HepG2 (cell line): ENCODE data around the gene FNIP2. TPM values are rescaled to one million over a fixed set of nuclear protein-coding genes. Genes with fewer than 3 reads are reported as not detected.

Source experiments
- ATAC-seq: fragments of 200-7000 bp; cut with Tn5 transposase; 3 replicates; pipeline ENCODE4 v1.9.1; 2020; ENCODE audit warnings: mild to moderate bottlenecking, moderate library complexity
- BruUV-seq: library from RNA; stranded (reverse); fragments of 400-500 nt; replicated peaks from 2 replicates; lab custom pipeline; 2021; lab: Mats Ljungman, UMichigan
- CTCF ChIA-PET: fragments of 300-600 bp; formaldehyde crosslinking; extraction: SDS; loops from one replicate; lab custom pipeline; 2021; ENCODE audit warnings: low total read pairs, inconsistent platforms, low intra/inter-chr PET ratio; lab: Yijun Ruan, JAX
- POLR2A ChIA-PET: fragments of 350-600 bp; sonication (Branson Sonifier 250); formaldehyde crosslinking; loops from one replicate; lab custom pipeline; 2020; ENCODE audit warnings: antibody characterized with exemption, inconsistent platforms; lab: Yijun Ruan, JAX
- DNase-seq: peaks from one replicate; pipeline ENCODE4 v3.0.0-alpha.2; 2015; ENCODE audit warnings: low spot score
- FAIRE-seq: peaks from 3 replicates; lab custom pipeline; 2011; peaks lifted over from hg19 to GRCh38; lab: Jason Lieb, UNC
- H2AFZ ChIP-seq: one replicate; pipeline ENCODE4 v1.6.1; 2011; ENCODE audit warnings: low read length, inconsistent platforms
- H3K27ac ChIP-seq: fragments of 300-600 bp; 3 replicates; pipeline ENCODE4 v1.8.0; 2011; ENCODE audit warnings: mixed run types, mild to moderate bottlenecking, mixed read lengths, low read length, inconsistent platforms; ENCODE audit not compliant: insufficient read depth; ENCODE audit errors: extremely low read length
- H3K27me3 ChIP-seq, 2 experiments: fragments of 200-600 bp in 1 of 2; 2 replicates in 1 of 2; 3 replicates in 1 of 2; pipeline versions ENCODE4 v1.6.0 to v1.8.0; 2011; ENCODE audit warnings: low read length in 2 of 2, mild to moderate bottlenecking in 2 of 2, moderate library complexity in 2 of 2, inconsistent platforms in 1 of 2; ENCODE audit not compliant: insufficient read depth in 2 of 2, control insufficient read depth in 1 of 2
- H3K36me3 ChIP-seq, 2 experiments: fragments of 200-600 bp in 1 of 2; replicated peaks in 1 of 2; 2 replicates in 1 of 2; 3 replicates in 1 of 2; pipeline versions ENCODE4 v1.5.1 to v1.8.0; 2011; ENCODE audit warnings: low read length in 2 of 2, inconsistent platforms in 1 of 2; ENCODE audit not compliant: insufficient read depth in 2 of 2, control insufficient read depth in 1 of 2
- H3K4me1 ChIP-seq: 2 replicates; pipeline ENCODE4 v1.5.1; 2012; ENCODE audit warnings: low read length, inconsistent platforms; ENCODE audit not compliant: insufficient read depth
- H3K4me2 ChIP-seq: 2 replicates; pipeline ENCODE4 v1.6.0; 2011; ENCODE audit warnings: low read depth, low read length, inconsistent platforms
- H3K4me3 ChIP-seq, 3 experiments: fragments of 200-600 bp in 1 of 3; sonication (generic), shearing (Covaris generic) in 1 of 3; replicated peaks in 1 of 3; 2 replicates each; pipeline ENCODE4 v1.5.1; 2011 to 2016; ENCODE audit warnings: low read length in 3 of 3, inconsistent platforms in 2 of 3, low read depth in 2 of 3, mild to moderate bottlenecking in 2 of 3, control low read depth in 1 of 3, mixed read lengths in 1 of 3; ENCODE audit not compliant: insufficient read depth in 1 of 3
- H3K79me2 ChIP-seq: one replicate; pipeline ENCODE4 v1.6.1; 2011; ENCODE audit warnings: low read length, inconsistent platforms; ENCODE audit not compliant: insufficient read depth
- H3K9ac ChIP-seq: 2 replicates; pipeline ENCODE4 v1.6.0; 2011; ENCODE audit warnings: mild to moderate bottlenecking, low read depth, low read length, inconsistent platforms; ENCODE audit not compliant: insufficient read depth
- H3K9me3 ChIP-seq: 2 replicates; pipeline ENCODE4 v1.5.1; 2012; ENCODE audit warnings: mild to moderate bottlenecking, low read length
- H4K20me1 ChIP-seq: 2 replicates; pipeline ENCODE4 v1.6.0; 2011; ENCODE audit warnings: inconsistent platforms, mild to moderate bottlenecking, low read length, moderate library complexity; ENCODE audit not compliant: insufficient read depth
- HNF4A ChIP-seq: sonication (generic); formaldehyde crosslinking; IDR thresholded peaks from 2 replicates; pipeline ENCODE4 v1.4.0; 2020; ENCODE audit warnings: missing genetic modification reagents
- SRSF4 ChIP-seq: fragments of 200-400 bp; formaldehyde crosslinking; IDR thresholded peaks from one replicate; pipeline ENCODE4 v1.6.1; 2018; ENCODE audit warnings: mild to moderate bottlenecking, low read depth, low read length, moderate library complexity; ENCODE audit not compliant: poor library complexity, severe bottlenecking
- ZNF749 ChIP-seq: sonication (generic); formaldehyde crosslinking; IDR thresholded peaks from 2 replicates; pipeline ENCODE4 v1.8.0; 2022; ENCODE audit warnings: mild to moderate bottlenecking, missing genetic modification reagents, moderate library complexity, borderline replicate concordance
- ZNF761 ChIP-seq: sonication (generic); formaldehyde crosslinking; conservative IDR thresholded peaks from 2 replicates; pipeline ENCODE4 v1.4.0; 2020; ENCODE audit warnings: mild to moderate bottlenecking, missing genetic modification reagents
- ZNF781 ChIP-seq: sonication (generic); formaldehyde crosslinking; IDR thresholded peaks from 2 replicates; pipeline ENCODE4 v1.5.1; 2020; ENCODE audit warnings: borderline replicate concordance, mild to moderate bottlenecking, missing genetic modification reagents; ENCODE audit errors: not compliant biosample characterization
- WGBS: methylation state at CpG from one replicate; pipeline ENCODE4 v1.1.6; 2017; ENCODE audit warnings: low lambda C conversion rate; 5-methylcytosine and 5-hydroxymethylcytosine counted together
- in situ Hi-C: cut with HindIII; loops from 2 replicates; pipeline ENCODE4 v1.10.0; 2017; ENCODE audit warnings: low pct_unique_long_range_greater_than_20kb; ENCODE audit not compliant: extremely low pct_ligation_motif_present
- intact Hi-C: fragments of 100-400 bp; cut with micrococcal nuclease; formaldehyde crosslinking; loops from one replicate; pipeline ENCODE4 v1.10.0; 2022; ENCODE audit not compliant: unreplicated experiment
- polyA plus RNA-seq, 8 experiments: library from polyadenylated mRNA; depleted of rRNA in 3 of 8; stranded (reverse) in 7 of 8; unstranded in 1 of 8; fragments of >200 nt; fragmentation: Illumina TruSeq in 4 of 8; extraction: Trizol in 4 of 8; gene quantifications; 2 replicates each; pipeline versions ENCODE4 v1.2.1 to v1.2.3, GENCODE V29; 2011 to 2016; ENCODE audit warnings: low read depth in 4 of 8, missing spikeins in 1 of 8, mixed read lengths in 1 of 8; ENCODE audit not compliant: insufficient read depth in 1 of 8
- total RNA-seq, 5 experiments: library from RNA; depleted of rRNA; stranded (reverse); fragments of >200 nt; fragmentation: Illumina TruSeq; extraction: Trizol; gene quantifications; 2 replicates each; pipeline ENCODE4 v1.2.3, GENCODE V29; 2016; ENCODE audit warnings: low read depth in 1 of 5
- TF ChIP-seq, protein P1 (sequence below): sonication (generic); formaldehyde crosslinking; conservative IDR thresholded peaks from 2 replicates; pipeline ENCODE4 v1.4.0; 2020; ENCODE audit warnings: mild to moderate bottlenecking, missing genetic modification reagents, moderate library complexity
- TF ChIP-seq, protein P2 (sequence below), 2 experiments: sonication (generic) in 1 of 2; formaldehyde crosslinking in 1 of 2; IDR thresholded peaks; 2 replicates each; pipeline versions ENCODE4 v1.4.0 to v1.6.1; 2016 to 2020; ENCODE audit warnings: borderline replicate concordance in 1 of 2, low read depth in 1 of 2, mild to moderate bottlenecking in 1 of 2, missing genetic modification reagents in 1 of 2

The FNIP2 gene
- total and polyA plus RNA-seq, 2 of the 13 experiments (the other 11 are each of a cell fraction or from before 2014, with no cell fraction given): 15.5 to 21.0 TPM

DNA sequence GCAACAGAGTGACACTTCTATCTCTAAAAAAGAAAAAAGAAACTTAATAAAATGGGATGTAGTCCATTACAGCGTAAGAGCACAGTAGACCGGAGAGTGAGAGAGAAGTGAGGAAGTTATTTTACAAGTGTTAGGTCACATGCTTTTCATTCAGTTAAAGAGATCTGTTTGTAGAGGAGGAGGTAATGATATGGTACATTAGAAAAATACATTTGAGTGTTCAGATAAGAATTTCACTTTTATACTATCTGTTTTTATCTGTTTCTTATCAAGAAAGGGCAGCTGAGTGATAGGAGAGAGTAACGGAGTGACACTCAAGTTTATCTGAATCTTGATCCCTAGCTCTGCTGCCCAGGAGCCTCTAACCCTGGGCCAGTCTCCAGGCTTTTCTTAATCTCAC lies 38.9 kb downstream of the FNIP2 start:
- Histone ChIP-seq H3K9me3 (no peaks in the 10 kb centered on the region), H3K36me3 (no peaks in the 10 kb centered on the region), H3K4me3 (no peak overlapping the region), H3K4me2 (no peak overlapping the region), H3K27me3 (no peaks in the 10 kb centered on the region), H3K9ac (no peak overlapping the region), H2AFZ (no peak overlapping the region), H3K4me1 (peaks cover 68% of the 10 kb centered on the region), H3K79me2 (peaks cover 76% of the 10 kb centered on the region), H3K27ac (no peak overlapping the region), H4K20me1 (no peaks in the 10 kb centered on the region)
- ATAC-seq (no peak), FAIRE-seq (no peak), DNase-seq (no peak)
- ChIA-PET POLR2A (no interaction called here), CTCF (no interaction called here)
- 92% methylated on average over 3 of the region's 3 CpGs for WGBS
- BruUV-seq: no TSS peak
- in situ Hi-C loops (no loop called here), intact Hi-C loops (no loop called here)
- TF ChIP-seq ZNF761 (CRISPR knock-in tag): no peak

DNA sequence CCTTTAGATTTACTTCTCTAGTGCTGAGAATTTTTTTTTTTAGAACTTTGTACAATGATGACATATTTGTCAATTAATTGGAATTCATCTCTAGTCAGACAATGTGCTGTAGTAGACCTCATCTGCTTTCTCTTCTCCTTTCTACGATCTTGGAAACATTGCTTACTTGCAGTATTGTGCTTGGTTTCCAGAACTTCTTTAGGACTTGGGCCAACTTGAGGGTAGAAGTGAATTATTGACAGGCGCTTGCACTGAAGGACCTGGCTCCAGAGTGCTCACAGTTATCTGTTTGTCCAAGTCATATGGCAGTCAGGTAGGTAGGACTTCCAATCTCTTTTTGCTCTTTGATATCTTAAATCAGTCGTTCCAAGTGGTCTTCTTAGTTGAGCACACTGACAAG lies 39.6 kb downstream of the FNIP2 start:
- POLR2A ChIA-PET: no interaction called here
- ATAC-seq: peak; percentile 59

More for the DNA sequence above, 39.6 kb downstream of the FNIP2 start:
- CTCF ChIA-PET: no interaction called here
- Histone ChIP-seq H3K9ac (no peak overlapping the region), H3K27ac (no peak overlapping the region), H3K4me1 (peaks cover 70% of the 10 kb centered on the region), H2AFZ (no peak overlapping the region), H3K36me3 (no peaks in the 10 kb centered on the region), H3K27me3 (no peaks in the 10 kb centered on the region), H3K4me3 (no peak overlapping the region; a peak in 1 of 6 replicates), H3K4me2 (peak overlapping the region; percentile 42), H4K20me1 (no peaks in the 10 kb centered on the region), H3K79me2 (peaks cover 76% of the 10 kb centered on the region), H3K9me3 (no peaks in the 10 kb centered on the region)
- DNase-seq (no peak), FAIRE-seq (no peak)
- 40% methylated on average over 3 of the region's 3 CpGs for WGBS
- TF ChIP-seq, protein P1, sequence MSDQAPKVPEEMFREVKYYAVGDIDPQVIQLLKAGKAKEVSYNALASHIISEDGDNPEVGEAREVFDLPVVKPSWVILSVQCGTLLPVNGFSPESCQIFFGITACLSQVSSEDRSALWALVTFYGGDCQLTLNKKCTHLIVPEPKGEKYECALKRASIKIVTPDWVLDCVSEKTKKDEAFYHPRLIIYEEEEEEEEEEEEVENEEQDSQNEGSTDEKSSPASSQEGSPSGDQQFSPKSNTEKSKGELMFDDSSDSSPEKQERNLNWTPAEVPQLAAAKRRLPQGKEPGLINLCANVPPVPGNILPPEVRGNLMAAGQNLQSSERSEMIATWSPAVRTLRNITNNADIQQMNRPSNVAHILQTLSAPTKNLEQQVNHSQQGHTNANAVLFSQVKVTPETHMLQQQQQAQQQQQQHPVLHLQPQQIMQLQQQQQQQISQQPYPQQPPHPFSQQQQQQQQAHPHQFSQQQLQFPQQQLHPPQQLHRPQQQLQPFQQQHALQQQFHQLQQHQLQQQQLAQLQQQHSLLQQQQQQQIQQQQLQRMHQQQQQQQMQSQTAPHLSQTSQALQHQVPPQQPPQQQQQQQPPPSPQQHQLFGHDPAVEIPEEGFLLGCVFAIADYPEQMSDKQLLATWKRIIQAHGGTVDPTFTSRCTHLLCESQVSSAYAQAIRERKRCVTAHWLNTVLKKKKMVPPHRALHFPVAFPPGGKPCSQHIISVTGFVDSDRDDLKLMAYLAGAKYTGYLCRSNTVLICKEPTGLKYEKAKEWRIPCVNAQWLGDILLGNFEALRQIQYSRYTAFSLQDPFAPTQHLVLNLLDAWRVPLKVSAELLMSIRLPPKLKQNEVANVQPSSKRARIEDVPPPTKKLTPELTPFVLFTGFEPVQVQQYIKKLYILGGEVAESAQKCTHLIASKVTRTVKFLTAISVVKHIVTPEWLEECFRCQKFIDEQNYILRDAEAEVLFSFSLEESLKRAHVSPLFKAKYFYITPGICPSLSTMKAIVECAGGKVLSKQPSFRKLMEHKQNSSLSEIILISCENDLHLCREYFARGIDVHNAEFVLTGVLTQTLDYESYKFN: 0 out of 2 replicates have a peak, but pooled peaks have one; percentile 21
- TF ChIP-seq, protein P2, sequence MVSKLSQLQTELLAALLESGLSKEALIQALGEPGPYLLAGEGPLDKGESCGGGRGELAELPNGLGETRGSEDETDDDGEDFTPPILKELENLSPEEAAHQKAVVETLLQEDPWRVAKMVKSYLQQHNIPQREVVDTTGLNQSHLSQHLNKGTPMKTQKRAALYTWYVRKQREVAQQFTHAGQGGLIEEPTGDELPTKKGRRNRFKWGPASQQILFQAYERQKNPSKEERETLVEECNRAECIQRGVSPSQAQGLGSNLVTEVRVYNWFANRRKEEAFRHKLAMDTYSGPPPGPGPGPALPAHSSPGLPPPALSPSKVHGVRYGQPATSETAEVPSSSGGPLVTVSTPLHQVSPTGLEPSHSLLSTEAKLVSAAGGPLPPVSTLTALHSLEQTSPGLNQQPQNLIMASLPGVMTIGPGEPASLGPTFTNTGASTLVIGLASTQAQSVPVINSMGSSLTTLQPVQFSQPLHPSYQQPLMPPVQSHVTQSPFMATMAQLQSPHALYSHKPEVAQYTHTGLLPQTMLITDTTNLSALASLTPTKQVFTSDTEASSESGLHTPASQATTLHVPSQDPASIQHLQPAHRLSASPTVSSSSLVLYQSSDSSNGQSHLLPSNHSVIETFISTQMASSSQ (IDR thresholded peaks at IDR 0.05; ENCODE audit: low read depth): 0 out of 2 replicates have a peak, but pooled peaks have one; percentile 11
- TF ChIP-seq, protein P2 (CRISPR knock-in tag; IDR thresholded peaks at IDR 0.05; ENCODE audit: borderline replicate concordance): no peak
- TF ChIP-seq ZNF781 (CRISPR knock-in tag): no peak
- 0 out of 2 replicates have a peak, but pooled peaks have one; percentile 16 for TF ChIP-seq HNF4A (CRISPR knock-in tag)
- no peak for TF ChIP-seq ZNF749 (CRISPR knock-in tag)
- TF ChIP-seq SRSF4: no peak
- intact Hi-C loops: no loop called here
- in situ Hi-C loops: no loop called here
- BruUV-seq: no TSS peak
